Measurements from ENCODE around the gene NEO1.

Gene NEO1

DNA sequence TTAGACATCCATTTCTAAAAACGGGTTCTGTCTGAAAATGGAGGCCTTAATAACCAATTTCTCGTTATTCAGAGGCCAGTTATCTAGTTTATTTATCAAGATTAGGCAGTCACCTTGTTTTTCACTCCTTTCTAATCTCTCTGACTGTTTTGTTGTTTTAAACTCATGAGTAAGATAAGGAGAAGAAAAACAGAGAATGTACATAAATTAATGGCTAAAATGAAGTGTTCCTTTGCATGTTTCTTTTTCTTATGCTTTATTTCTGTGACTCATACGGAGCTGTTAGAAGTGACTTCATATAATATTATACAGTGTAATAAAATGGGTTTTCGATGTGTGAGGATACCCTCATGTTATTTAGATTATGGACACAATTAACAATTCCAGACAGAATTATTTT lies 22.0 kb downstream of the NEO1 start:
- Histone ChIP-seq H3K9ac (ENCODE audit: low read depth in 1 of 2, low read length in 2 of 2) (no peak overlapping the region), H3K36me3 (ENCODE audit: control insufficient read depth in 2 of 2, insufficient read depth in 2 of 2, low read length in 2 of 2) (no peaks in the 10 kb centered on the region), H3K27me3 (ENCODE audit: control insufficient read depth in 2 of 2, insufficient read depth in 2 of 2, low read length in 2 of 2) (no peaks in the 10 kb centered on the region), H3K27ac (ENCODE audit: low read depth in 2 of 2, low read length in 2 of 2) (no peak overlapping the region), H3K9me3 (ENCODE audit: control insufficient read depth in 2 of 2, low read length in 2 of 2) (no peaks in the 10 kb centered on the region), H3K4me1 (ENCODE audit: control insufficient read depth in 2 of 2, insufficient read depth in 2 of 2, low read length in 2 of 2) (peaks cover 5 to 23% of the 10 kb centered on the region in 2 donors), H3K4me3 (ENCODE audit: low read length in 2 of 2) (no peak overlapping the region)

DNA sequence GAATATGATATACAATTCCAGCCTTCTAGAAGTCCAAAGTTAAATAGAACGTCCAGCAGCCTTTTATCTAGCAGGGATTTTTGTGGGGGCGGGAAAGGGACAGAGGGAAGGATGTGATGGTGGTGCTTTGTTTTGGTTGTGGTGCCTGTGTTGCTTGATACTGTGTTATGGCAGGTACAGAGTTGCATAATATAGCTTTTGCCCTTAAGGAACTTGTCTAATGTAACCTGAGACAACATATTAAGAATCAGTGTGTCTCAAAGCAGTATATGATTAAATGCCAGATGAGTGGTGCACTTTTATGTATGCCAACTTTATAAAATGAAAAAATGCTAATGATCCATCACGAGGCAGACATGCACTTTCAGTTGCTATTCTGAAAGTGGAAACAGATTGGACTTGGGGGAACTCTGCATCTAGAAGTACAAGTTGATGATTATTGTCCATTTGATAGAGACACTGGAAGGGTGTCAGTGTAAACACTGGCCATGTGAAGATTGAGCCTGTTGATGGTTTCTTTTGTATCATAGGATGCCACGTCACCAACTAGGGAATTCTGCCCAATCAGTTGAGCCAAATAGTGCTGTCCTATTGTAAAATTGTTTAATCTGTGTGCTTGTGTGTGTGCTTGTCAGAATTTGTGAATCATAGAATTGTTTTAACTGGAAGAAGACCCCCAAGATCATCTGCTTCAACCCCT lies 23.0 kb downstream of the NEO1 start:
- peaks cover 5 to 27% of the 10 kb centered on the region in 2 donors for H3K4me1 ChIP-seq (ENCODE audit: control insufficient read depth in 2 of 2, insufficient read depth in 2 of 2, low read length in 2 of 2)
- H3K4me3 ChIP-seq (ENCODE audit: low read length in 2 of 2): no peak overlapping the region

DNA sequence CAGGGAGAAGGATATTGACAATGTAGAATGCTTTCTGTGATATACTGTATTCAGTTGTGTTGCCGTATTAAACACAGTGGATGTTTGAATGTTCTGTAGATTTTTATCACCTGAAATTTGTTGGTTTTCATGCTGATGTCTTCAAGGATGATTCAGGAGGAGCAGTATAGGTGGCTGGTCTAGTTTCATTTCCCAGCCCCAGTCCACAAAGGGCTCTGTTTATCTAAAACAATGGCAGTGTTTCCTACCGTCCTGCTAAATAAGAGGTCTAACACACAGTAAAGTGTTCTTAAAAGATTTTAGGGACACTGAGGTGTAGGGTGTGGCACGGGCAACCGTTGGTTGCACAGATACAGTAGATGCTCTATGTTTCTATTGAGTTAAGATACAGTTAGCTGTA lies 26.0 kb downstream of the NEO1 start:
- Histone ChIP-seq H3K27me3 (ENCODE audit: control insufficient read depth in 2 of 2, insufficient read depth in 2 of 2, low read length in 2 of 2) (no peaks in the 10 kb centered on the region), H3K4me1 (ENCODE audit: control insufficient read depth in 2 of 2, insufficient read depth in 2 of 2, low read length in 2 of 2) (peaks cover 8 to 33% of the 10 kb centered on the region in 2 donors), H3K4me3 (ENCODE audit: low read length in 2 of 2) (no peak overlapping the region), H3K9me3 (ENCODE audit: control insufficient read depth in 2 of 2, low read length in 2 of 2) (no peaks in the 10 kb centered on the region), H3K27ac (ENCODE audit: low read depth in 2 of 2, low read length in 2 of 2) (peak overlapping the region in 1 of 2 donors; percentile 20), H3K36me3 (ENCODE audit: control insufficient read depth in 2 of 2, insufficient read depth in 2 of 2, low read length in 2 of 2) (no peaks in the 10 kb centered on the region), H3K9ac (ENCODE audit: low read depth in 1 of 2, low read length in 2 of 2) (no peak overlapping the region)

More for the DNA sequence above, 23.0 kb downstream of the NEO1 start:
- Histone ChIP-seq H3K27me3 (ENCODE audit: control insufficient read depth in 2 of 2, insufficient read depth in 2 of 2, low read length in 2 of 2) (no peaks in the 10 kb centered on the region), H3K27ac (ENCODE audit: low read depth in 2 of 2, low read length in 2 of 2) (no peak overlapping the region), H3K9ac (ENCODE audit: low read depth in 1 of 2, low read length in 2 of 2) (no peak overlapping the region), H3K36me3 (ENCODE audit: control insufficient read depth in 2 of 2, insufficient read depth in 2 of 2, low read length in 2 of 2) (no peaks in the 10 kb centered on the region), H3K9me3 (ENCODE audit: control insufficient read depth in 2 of 2, low read length in 2 of 2) (no peaks in the 10 kb centered on the region)

DNA sequence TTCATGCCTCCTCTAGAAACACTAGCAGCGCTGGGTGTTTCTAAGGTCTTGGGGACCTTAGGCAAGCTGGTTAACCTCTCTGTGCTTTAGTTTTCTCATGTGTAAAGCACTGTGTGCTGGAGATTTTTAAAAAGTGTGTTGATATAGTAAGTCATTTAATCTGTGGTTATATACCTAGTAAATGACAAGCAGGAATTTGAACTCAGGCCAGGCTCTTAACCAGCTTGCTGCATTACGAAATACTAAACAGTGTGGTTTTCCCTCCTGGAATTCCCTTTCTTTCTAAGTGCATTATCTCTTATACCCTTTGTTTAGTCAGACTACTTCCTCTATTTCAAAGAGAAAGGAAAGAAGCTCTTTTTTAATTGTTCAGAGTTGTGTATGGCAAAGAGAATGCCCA lies 26.5 kb downstream of the NEO1 start:
- Histone ChIP-seq H3K9me3 (ENCODE audit: control insufficient read depth in 2 of 2, low read length in 2 of 2) (no peaks in the 10 kb centered on the region), H3K27me3 (ENCODE audit: control insufficient read depth in 2 of 2, insufficient read depth in 2 of 2, low read length in 2 of 2) (no peaks in the 10 kb centered on the region), H3K4me3 (ENCODE audit: low read length in 2 of 2) (no peak overlapping the region), H3K36me3 (ENCODE audit: control insufficient read depth in 2 of 2, insufficient read depth in 2 of 2, low read length in 2 of 2) (no peaks in the 10 kb centered on the region), H3K27ac (ENCODE audit: low read depth in 2 of 2, low read length in 2 of 2) (peak overlapping the region in 1 of 2 donors; percentile 20), H3K4me1 (ENCODE audit: control insufficient read depth in 2 of 2, insufficient read depth in 2 of 2, low read length in 2 of 2) (peaks cover 8 to 35% of the 10 kb centered on the region in 2 donors), H3K9ac (ENCODE audit: low read depth in 1 of 2, low read length in 2 of 2) (no peak overlapping the region)

DNA sequence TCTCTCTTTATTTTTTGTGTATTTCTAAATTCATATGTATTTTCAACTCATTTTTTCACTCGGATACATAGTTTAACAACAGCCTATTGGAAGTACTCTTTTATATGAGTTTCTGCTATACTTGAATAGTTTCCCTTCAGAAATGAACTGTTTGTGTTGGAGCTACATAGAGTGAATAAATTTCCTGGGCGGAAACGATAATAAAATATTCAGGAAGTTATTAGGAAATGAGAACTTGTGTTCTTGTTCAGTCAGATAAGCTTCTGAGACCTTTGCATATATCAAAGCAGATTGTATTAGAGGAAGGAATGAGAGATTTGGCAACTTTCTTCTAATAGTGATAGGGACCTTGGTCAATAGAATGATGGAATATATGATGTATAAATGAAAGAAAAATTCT lies 27.3 kb downstream of the NEO1 start:
- Histone ChIP-seq H3K27ac (ENCODE audit: low read depth in 2 of 2, low read length in 2 of 2) (no peak overlapping the region), H3K36me3 (ENCODE audit: control insufficient read depth in 2 of 2, insufficient read depth in 2 of 2, low read length in 2 of 2) (no peaks in the 10 kb centered on the region), H3K4me3 (ENCODE audit: low read length in 2 of 2) (no peak overlapping the region), H3K4me1 (ENCODE audit: control insufficient read depth in 2 of 2, insufficient read depth in 2 of 2, low read length in 2 of 2) (peaks cover 6 to 35% of the 10 kb centered on the region in 2 donors), H3K27me3 (ENCODE audit: control insufficient read depth in 2 of 2, insufficient read depth in 2 of 2, low read length in 2 of 2) (no peaks in the 10 kb centered on the region), H3K9me3 (ENCODE audit: control insufficient read depth in 2 of 2, low read length in 2 of 2) (no peaks in the 10 kb centered on the region), H3K9ac (ENCODE audit: low read depth in 1 of 2, low read length in 2 of 2) (no peak overlapping the region)

DNA sequence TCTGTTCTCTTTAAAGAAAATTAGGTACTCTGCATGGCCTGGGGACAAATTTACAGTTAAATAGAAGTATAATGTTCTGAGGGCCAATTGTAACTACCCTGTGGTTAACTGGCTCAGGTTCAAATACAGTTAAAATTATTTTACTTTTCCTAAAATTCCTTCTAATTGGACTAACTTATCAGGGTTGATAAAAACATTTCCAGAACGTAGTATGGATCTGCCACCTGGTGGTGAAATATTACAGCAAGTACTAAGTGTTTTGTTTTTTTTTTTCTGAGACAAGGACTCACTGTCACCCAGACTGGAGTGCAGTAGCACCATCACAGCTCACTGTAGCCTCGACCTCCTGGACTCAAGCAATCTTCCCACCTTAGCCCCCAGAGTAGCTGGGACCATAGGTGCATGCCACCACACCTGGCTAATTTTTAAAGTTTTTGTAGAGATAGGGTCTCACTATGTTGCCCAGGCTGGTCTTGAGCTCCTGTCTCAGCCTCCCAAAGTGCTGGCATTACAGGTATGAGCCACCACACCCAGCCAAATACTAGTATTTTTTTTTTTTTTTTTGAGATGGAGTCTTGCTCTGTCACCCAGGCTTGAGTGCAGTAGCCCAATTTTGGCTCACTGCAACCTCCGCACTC lies 29.2 kb downstream of the NEO1 start:
- H3K4me1 ChIP-seq (ENCODE audit: control insufficient read depth in 2 of 2, insufficient read depth in 2 of 2, low read length in 2 of 2): peaks cover 5 to 30% of the 10 kb centered on the region in 2 donors
- no peak overlapping the region for H3K27ac ChIP-seq (ENCODE audit: low read depth in 2 of 2, low read length in 2 of 2)
- H3K4me3 ChIP-seq (ENCODE audit: low read length in 2 of 2): no peak overlapping the region
- H3K27me3 ChIP-seq (ENCODE audit: control insufficient read depth in 2 of 2, insufficient read depth in 2 of 2, low read length in 2 of 2): no peaks in the 10 kb centered on the region
- no peaks in the 10 kb centered on the region for H3K36me3 ChIP-seq (ENCODE audit: control insufficient read depth in 2 of 2, insufficient read depth in 2 of 2, low read length in 2 of 2)
- H3K9me3 ChIP-seq (ENCODE audit: control insufficient read depth in 2 of 2, low read length in 2 of 2): no peaks in the 10 kb centered on the region
- no peak overlapping the region for H3K9ac ChIP-seq (ENCODE audit: low read depth in 1 of 2, low read length in 2 of 2)

DNA sequence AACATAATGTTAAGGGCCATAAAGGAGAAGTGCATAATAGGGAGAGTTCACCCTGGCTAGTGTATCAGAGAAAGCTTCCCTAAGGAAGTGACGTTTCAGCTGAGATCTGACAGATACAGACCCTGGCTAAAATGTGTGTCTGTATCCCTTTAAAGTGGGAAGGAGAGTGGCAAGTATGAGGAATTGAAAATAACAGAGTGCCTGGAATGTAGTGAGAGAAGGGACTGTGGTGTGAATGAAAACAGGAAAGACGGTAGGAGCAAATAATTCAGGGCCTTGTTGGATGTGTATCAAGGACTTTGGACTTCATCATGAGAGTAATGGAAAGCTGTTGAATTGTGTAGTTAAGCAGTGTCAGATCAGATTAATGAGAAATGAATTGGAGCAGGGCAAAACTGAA lies 30.5 kb downstream of the NEO1 start:
- Histone ChIP-seq H3K27ac (ENCODE audit: low read depth in 2 of 2, low read length in 2 of 2) (peak overlapping the region; percentile 3 to 12), H3K27me3 (ENCODE audit: control insufficient read depth in 2 of 2, insufficient read depth in 2 of 2, low read length in 2 of 2) (no peaks in the 10 kb centered on the region), H3K4me3 (ENCODE audit: low read length in 2 of 2) (no peak overlapping the region), H3K9me3 (ENCODE audit: control insufficient read depth in 2 of 2, low read length in 2 of 2) (no peaks in the 10 kb centered on the region), H3K9ac (ENCODE audit: low read depth in 1 of 2, low read length in 2 of 2) (no peak overlapping the region), H3K4me1 (ENCODE audit: control insufficient read depth in 2 of 2, insufficient read depth in 2 of 2, low read length in 2 of 2) (peaks cover 5 to 27% of the 10 kb centered on the region in 2 donors), H3K36me3 (ENCODE audit: control insufficient read depth in 2 of 2, insufficient read depth in 2 of 2, low read length in 2 of 2) (no peaks in the 10 kb centered on the region)

DNA sequence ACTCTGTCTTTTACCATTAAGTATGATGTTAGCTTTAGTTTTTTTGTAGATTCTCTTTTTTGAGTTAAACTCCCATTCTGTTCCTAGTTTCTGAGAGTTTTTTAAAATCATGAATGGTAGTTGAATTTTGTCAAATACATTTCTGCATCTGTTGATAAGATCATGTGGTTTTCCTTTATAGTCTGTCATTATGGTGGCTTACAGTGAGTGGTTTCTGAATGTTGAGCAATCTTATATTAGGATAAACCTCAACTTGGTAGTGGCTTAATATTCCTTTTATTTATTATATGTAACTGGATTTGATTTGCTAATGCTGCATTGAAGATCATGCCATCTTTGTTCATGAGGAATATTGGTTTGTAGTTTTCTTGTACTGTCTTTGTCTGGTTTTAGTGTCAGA lies 34.8 kb downstream of the NEO1 start:
- H3K36me3 ChIP-seq (ENCODE audit: control insufficient read depth in 2 of 2, insufficient read depth in 2 of 2, low read length in 2 of 2): no peaks in the 10 kb centered on the region
- peaks cover 3 to 5% of the 10 kb centered on the region in 2 donors for H3K4me1 ChIP-seq (ENCODE audit: control insufficient read depth in 2 of 2, insufficient read depth in 2 of 2, low read length in 2 of 2)
- H3K9me3 ChIP-seq (ENCODE audit: control insufficient read depth in 2 of 2, low read length in 2 of 2): no peaks in the 10 kb centered on the region
- no peaks in the 10 kb centered on the region for H3K27me3 ChIP-seq (ENCODE audit: control insufficient read depth in 2 of 2, insufficient read depth in 2 of 2, low read length in 2 of 2)
- no peak overlapping the region for H3K27ac ChIP-seq (ENCODE audit: low read depth in 2 of 2, low read length in 2 of 2)
- no peak overlapping the region for H3K9ac ChIP-seq (ENCODE audit: low read depth in 1 of 2, low read length in 2 of 2)
- H3K4me3 ChIP-seq (ENCODE audit: low read length in 2 of 2): no peak overlapping the region

DNA sequence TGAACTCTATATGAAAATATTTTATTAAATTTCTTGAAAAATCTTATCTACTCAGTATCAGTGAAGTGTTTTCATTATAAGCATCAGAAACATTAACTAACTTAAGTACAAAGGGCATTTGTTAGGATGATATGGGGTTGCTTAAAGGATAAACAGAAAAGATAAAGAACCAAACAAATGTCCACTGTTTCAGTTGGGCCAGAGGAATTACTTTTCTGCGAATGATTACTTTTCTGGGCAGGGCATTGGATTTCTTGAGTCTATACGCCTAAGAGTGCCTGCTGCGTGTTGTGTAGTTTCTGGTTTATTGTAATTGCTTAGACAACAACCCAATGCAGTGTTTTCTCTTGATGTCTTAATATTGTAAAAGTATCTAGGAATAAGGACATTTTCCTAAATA lies 52.8 kb downstream of the NEO1 start:
- H3K27ac ChIP-seq (ENCODE audit: low read depth in 2 of 2, low read length in 2 of 2): no peak overlapping the region
- H3K27me3 ChIP-seq (ENCODE audit: control insufficient read depth in 2 of 2, insufficient read depth in 2 of 2, low read length in 2 of 2): no peaks in the 10 kb centered on the region
- H3K36me3 ChIP-seq (ENCODE audit: control insufficient read depth in 2 of 2, insufficient read depth in 2 of 2, low read length in 2 of 2): peaks cover 0 to 3% of the 10 kb centered on the region in 2 donors
- no peak overlapping the region for H3K4me3 ChIP-seq (ENCODE audit: low read length in 2 of 2)
- peaks cover 7 to 8% of the 10 kb centered on the region in 2 donors for H3K4me1 ChIP-seq (ENCODE audit: control insufficient read depth in 2 of 2, insufficient read depth in 2 of 2, low read length in 2 of 2)
- no peak overlapping the region for H3K9ac ChIP-seq (ENCODE audit: low read depth in 1 of 2, low read length in 2 of 2)
- no peaks in the 10 kb centered on the region for H3K9me3 ChIP-seq (ENCODE audit: control insufficient read depth in 2 of 2, low read length in 2 of 2)

DNA sequence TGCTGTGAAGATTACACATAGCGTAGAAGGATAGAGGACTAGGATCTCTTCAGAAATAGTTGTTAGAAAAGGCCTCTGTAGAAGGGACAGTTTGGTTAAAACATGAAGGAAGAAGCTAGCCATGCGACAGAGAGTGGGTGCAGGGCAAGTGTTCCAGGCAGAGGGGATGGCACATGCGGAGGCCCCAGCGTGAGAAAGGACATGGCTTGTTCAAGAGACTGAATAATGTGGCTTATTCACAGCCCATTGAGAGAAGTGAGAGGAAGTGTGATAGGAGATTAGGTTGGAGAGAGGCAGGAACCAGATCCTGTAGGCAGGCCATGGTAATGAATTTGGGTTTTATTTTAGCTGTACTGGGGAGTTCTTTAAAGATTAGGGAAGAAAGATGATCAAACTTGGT lies 56.4 kb downstream of the NEO1 start:
- Histone ChIP-seq H3K9me3 (ENCODE audit: control insufficient read depth in 2 of 2, low read length in 2 of 2) (no peaks in the 10 kb centered on the region), H3K4me1 (ENCODE audit: control insufficient read depth in 2 of 2, insufficient read depth in 2 of 2, low read length in 2 of 2) (peaks cover 15 to 17% of the 10 kb centered on the region in 2 donors), H3K27ac (ENCODE audit: low read depth in 2 of 2, low read length in 2 of 2) (no peak overlapping the region), H3K9ac (ENCODE audit: low read depth in 1 of 2, low read length in 2 of 2) (no peak overlapping the region), H3K4me3 (ENCODE audit: low read length in 2 of 2) (no peak overlapping the region), H3K36me3 (ENCODE audit: control insufficient read depth in 2 of 2, insufficient read depth in 2 of 2, low read length in 2 of 2) (no peaks in the 10 kb centered on the region), H3K27me3 (ENCODE audit: control insufficient read depth in 2 of 2, insufficient read depth in 2 of 2, low read length in 2 of 2) (no peaks in the 10 kb centered on the region)
